T47D (cell line): ENCODE data around the gene PTCH1.
A peak's percentile ranks its signal among the peaks of the same experiment; 100 is the strongest.

Experiments used
- DNase-seq, 2 experiments: peaks; one replicate each; pipeline versions ENCODE4 v3.0.0 to v3.0.0-alpha.2; 2011 to 2012; ENCODE audit warnings: low read depth in 1 of 2, low spot score in 1 of 2
- JUND ChIP-seq: IDR thresholded peaks from 2 replicates; pipeline ENCODE4 v1.6.1; 2012; ENCODE audit warnings: low read depth
- in situ Hi-C: cut with HindIII; loops from 2 replicates; pipeline ENCODE4 v1.10.0; 2016; ENCODE audit warnings: low sequenced_read_pairs, low pct_unique_long_range_greater_than_20kb

PTCH1 gene

DNA sequence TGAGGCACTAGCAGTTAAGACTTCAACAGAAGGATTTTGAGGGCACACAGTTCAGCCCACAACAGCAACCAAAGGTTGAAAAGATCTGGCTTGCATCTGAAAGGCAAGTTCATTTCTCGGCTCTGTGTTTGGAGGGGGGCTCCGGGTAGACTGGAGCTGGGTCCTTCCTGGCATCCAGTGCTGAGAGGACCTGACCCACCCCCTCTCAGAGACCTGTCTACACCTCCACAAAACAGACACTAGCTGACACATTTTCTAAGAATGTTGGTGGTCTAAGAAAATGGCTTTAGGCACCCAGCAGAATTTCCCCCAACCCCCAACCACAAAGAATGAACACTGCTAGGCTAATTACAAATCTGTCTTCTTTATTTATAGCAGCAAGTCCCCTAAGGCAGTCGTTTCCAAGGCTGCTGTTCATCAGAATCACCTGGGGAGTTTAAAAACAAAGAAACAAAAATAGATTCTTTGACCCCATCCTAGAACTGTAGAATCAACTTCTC is 6.2 kb upstream of the PTCH1 start:
- DNase-seq = no peak
- TF ChIP-seq JUND = no peak
- in situ Hi-C loops = no loop called here

DNA sequence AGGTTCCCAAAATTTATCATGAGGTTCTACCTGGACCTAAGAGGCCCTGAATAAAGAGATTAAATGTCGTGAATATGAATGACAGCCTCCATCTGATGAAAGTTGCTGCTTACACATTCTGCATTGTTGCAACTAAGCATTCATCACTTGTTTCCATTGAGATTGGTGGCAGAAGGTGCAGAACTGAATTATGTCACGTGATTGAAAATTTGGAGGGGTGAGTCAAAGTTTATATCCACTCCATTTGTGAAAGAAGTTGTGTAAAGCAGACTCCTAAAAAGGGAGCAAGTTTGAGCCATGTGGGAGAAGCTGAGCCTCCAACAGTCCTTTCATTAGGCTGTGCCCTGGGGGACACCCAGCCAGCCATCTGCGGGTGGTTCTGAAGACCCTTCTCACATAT is 4.9 kb upstream of the PTCH1 start:
- no peak for TF ChIP-seq JUND
- in situ Hi-C loops = no loop called here
- no peak for DNase-seq

DNA sequence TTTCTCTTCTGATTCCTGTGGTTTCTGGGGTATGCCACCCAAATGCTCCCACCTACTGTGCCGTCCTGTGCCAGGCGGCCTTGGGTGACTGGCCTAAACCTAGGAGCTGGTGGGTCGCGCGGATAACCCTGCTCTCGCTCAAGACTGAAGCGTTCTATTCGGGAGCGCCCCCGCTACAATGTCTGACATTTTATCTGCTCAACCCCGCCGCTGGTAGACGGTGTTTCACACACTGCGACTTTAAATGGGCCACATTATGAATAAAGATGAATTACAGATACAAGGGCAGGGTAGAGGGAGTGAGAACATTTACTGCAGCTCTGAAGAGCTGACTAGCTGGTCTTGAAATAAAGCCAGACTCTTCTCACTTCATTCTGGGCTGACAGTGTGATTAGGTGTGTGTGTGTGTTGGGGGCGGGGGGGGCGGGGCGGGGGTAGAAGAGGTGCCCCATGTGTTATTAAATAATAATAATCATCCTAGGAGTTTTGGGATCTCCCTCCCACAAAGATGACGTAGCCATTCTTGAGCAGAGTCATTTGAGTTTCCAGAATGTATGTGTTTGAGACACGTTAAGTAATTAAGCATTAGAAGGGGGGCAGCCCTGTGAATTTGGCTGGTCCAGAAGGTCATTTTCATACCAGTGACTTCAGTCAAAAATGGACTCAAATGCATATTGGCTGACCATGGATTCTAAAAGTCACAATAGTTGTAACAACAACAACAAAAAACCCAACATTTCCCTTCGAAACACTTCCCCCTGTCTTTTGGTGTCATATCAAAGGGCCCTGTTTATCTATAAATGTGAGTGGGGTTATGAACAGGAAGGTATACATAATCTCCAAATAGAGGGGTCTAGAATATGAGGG is 1.0 kb upstream of the PTCH1 start:
- in situ Hi-C loops = no loop called here
- no peak for TF ChIP-seq JUND
- no peak for DNase-seq

DNA sequence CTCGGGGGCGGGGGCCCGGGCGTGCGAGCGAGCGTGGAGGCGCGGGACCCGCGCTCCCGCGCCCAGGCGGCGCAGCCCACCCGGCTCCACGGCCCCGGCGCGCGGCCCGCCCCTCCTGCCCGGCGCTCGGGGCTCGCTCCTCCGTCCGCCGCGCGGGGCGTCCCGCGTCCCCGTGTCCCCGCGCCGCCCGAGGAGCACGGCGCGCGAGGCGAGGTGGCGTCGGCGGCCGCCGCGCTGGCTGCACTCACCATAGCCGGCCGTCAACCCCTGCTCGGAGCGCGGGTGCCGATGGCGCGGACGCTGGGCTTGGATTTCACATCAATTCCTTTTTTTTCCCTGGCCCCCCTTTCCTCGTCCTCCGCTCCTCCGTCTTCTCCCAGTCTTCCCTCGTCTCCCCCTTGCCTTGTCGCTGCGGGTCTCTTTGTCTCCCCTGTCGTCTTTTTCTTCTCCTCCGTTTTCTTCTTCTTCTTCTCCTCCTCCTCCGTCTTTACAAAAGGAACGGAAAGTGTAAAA is 494 bp downstream of the PTCH1 start:
- no peak for DNase-seq
- no peak for TF ChIP-seq JUND
- in situ Hi-C loops = no loop called here

DNA sequence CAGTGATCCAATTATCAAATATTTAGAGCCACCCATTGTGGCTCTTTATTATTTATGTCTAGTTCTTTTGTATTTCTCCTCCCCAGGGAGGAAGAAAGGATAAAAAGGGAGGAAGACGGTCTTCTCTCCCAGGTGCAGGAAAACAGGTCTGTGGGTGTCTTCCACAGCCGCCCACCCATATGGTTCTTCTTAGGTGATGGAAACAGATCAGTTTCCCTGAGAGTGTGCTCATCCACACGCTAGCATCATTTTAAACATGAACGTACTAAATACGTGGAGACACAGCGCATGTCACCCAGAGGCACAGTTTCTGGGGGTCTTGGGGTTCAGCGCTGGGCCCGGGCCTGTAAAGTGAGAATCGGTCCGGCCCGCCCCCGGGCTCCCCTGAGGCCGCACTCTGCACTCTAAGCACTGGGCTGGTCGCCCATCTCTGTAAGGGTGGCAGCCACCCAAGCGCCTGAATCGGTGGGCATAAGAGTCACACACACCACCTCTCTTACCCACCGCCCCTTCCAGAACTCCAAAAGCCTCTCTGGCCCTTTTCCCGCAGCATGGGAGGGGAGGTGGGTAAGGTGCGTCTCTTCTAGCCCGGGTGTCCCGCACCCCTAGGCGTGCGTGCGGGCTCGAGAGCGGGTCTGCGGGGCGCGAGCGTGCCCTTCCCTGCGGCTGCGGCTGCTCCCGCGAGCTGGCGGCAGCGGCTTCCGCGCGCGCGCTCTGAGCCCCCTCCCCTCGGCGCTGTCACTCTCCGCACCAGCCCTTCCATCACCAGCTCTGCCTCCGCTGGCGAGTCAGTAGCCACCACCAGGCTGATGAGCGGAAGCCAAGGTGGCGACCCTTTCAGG is 1.3 kb downstream of the PTCH1 start:
- in situ Hi-C loops = no loop called here
- TF ChIP-seq JUND = no peak
- DNase-seq = no peak

DNA sequence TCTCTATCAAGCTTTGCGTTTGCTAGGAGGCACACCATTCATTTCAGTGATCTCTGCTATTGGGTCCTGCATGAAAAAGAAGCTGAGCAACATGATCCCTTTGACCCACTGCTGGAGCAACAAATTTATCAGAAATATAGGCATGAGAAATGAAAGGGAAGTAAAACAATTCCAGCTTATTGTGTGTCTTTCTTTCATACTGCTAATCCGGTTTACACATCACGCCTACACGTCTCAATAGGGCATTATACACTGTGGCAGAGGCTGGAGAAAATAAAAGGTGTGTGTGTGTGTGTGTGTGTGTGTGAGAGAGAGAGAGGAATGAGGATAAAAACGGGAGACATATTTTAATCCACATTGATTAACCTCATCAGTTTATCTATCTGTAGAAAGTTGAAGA is 2.4 kb downstream of the PTCH1 start:
- no peak for DNase-seq
- TF ChIP-seq JUND = no peak
- in situ Hi-C loops = no loop called here

DNA sequence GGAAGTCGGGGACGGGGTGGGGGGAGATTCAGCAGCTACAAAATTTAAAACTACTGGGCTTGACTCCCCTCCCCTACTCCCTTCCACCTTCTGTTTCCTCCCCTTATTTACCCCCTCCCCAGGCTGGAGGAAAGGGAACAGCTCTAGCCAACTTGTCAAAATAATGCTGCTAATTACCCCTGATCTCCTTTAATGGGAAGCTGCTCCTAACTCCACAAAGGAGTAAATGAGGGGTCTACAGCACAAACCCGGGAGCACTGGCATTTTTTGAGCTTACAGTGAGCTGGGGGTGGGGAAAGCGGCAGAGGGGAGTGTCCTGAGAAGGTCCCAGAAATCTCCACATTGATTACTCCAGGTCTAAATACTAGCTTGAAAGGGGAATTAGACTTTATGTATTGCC is 3.1 kb downstream of the PTCH1 start:
- in situ Hi-C loops = no loop called here
- no peak for DNase-seq
- no peak for TF ChIP-seq JUND

DNA sequence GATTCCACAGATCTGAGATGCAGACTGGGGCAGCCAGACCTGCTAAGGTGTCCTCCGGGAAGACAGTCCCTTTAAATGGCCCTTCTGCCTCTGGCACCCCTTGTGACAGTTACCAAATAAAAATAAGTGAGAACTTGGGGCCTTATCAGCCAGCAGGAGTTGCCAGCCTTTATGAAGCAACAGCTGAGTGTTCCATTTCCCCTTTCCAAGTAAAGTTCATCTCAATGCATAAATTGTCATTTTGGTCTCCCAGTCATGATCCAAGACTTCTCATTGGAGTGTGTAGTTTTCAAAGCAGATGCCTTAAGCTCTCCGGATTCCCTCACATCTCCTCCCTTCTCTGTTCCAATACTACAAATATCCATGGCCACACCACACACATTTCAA is 4.1 kb downstream of the PTCH1 start:
- no peak for TF ChIP-seq JUND
- no peak for DNase-seq
- in situ Hi-C loops = no loop called here

DNA sequence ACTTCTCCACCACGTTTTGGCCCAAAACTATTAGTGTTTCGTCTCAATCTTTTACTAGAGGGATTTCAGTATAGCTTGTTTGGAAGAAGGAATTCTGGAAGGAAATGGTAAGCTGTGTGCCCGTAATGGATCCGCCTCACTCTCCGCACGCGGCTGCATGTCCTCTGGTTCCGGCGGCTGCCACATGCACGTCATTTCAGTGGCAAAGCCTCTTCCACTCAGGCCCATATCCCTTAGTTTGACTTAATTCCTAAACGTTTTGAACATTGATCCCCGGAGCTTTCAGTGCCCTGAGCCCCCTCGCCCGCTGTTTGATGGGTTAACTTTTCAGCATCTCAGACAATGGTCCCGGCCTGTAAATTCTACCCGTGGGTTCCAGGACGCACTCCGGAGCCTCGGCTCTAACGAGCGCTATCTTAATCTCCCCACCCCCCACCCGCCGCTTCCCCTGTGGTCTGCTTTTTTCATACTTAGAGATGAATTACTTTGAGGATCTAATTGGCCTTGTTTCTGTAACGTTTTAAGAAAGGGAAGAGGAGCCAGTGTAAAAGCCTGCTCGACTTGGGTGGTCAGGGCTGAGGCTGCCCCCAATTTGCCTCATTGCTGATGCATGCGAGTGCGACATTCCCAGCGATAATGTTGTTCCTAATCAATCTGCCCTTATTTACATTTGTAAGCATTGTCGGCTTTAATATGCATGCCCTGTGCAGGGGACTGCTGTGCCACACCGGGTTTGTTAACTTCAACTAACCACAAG is 4.6 kb downstream of the PTCH1 start:
- no peak for TF ChIP-seq JUND
- in situ Hi-C loops = no loop called here
- no peak for DNase-seq

DNA sequence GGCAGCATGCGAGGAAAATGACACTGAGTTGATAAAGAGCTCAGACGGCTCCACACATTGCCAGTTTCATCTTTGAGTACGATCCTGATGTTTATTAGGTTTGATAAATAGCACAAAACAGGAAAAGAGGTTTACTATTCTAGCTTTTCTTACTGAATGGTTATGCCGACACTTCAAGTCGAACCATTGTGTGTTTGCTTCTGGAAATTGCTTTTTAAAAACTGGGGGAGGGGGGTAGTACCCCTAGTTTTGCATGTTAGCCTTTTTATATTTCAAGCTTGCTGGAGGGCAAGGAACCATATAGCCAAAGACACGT is 5.2 kb downstream of the PTCH1 start:
- in situ Hi-C loops = no loop called here
- DNase-seq = no peak
- TF ChIP-seq JUND = no peak

DNA sequence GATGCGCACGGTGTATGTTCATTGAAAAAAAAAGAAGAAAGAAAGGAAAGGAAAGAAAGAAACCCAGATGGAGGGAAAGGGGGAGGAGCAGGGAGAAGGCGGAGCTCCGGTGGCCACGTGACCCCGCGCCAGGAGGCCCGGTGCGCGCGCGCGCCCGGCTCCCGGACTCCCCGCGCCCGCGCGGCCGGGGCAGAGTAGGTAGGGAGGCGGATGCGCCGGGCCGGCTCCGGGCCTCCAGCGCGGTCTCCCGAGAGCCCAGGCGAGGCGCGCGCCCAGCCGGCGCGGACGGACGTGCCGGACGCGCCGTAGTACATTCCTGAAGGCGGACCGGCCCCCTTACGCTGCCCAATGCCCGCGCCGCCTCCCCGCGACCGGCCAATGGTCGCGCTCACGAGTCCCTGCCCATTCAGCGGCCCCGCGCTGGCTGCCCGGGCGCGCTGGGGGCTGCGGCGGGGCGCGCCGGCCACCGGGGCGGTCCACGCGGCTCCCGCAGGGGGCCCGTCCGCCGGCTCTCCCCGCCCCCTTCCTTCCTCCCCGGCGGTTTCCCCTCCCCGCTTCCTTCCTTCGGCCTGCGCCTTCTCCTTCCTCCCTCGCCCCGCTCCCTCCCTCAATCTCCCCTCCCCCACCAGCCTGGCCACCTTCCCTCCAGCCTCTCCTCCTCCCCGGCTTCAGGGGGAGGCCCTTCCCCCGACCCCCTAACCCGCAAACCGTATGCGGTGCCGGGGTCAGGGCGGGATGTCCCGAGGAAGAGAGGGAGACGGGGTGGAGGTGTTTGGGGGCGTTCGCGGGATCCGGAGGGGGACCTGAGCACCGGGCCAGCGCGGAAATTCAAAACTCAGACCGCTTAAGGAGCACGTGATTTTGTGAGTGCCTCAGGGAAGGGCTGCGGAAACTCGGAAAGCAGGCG is 5.8 kb downstream of the PTCH1 start:
- DNase-seq = peak; percentile 62 to 94
- in situ Hi-C loops = no loop called here

More for the DNA sequence above, 5.8 kb downstream of the PTCH1 start:
- no peak for TF ChIP-seq JUND
